ENCODE results near the gene NPTXR. TPM values are rescaled to one million over a fixed set of nuclear protein-coding genes. Genes with fewer than 3 reads are reported as not detected.

The NPTXR gene
- total RNA-seq, 2 experiments from 2014 or later, result 4.2 to 4.6 TPM

GRCh38 chr22:38853196-38853651 is 9.4 kb upstream of the NPTXR start:
- no peaks in the 10 kb centered on the region for H3K27me3 Mint-ChIP-seq
- ChIA-PET POLR2A (interaction anchor here (0.9 kb wide), 1 partner anchor 17 kb away, joined by 4 read pairs; no protein-coding TSS in a partner anchor), CTCF (no interaction called here)
- TF ChIP-seq, protein P1, sequence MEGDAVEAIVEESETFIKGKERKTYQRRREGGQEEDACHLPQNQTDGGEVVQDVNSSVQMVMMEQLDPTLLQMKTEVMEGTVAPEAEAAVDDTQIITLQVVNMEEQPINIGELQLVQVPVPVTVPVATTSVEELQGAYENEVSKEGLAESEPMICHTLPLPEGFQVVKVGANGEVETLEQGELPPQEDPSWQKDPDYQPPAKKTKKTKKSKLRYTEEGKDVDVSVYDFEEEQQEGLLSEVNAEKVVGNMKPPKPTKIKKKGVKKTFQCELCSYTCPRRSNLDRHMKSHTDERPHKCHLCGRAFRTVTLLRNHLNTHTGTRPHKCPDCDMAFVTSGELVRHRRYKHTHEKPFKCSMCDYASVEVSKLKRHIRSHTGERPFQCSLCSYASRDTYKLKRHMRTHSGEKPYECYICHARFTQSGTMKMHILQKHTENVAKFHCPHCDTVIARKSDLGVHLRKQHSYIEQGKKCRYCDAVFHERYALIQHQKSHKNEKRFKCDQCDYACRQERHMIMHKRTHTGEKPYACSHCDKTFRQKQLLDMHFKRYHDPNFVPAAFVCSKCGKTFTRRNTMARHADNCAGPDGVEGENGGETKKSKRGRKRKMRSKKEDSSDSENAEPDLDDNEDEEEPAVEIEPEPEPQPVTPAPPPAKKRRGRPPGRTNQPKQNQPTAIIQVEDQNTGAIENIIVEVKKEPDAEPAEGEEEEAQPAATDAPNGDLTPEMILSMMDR (IDR thresholded peaks at IDR 0.05), result no peak
- DNase-seq, result no peak
- H3K27ac Mint-ChIP-seq, result no peak overlapping the region
- H3K27me3 ChIP-seq (ENCODE audit: control insufficient read depth in 1 of 2, insufficient read depth in 2 of 2, low read length in 2 of 2), result no peaks in the 10 kb centered on the region
- H3K9me3 ChIP-seq (ENCODE audit: control insufficient read depth in 1 of 2, insufficient read depth in 1 of 2, low read length in 2 of 2), result no peaks in the 10 kb centered on the region
- no peaks in the 10 kb centered on the region for H3K36me3 Mint-ChIP-seq (ENCODE audit: low read depth)
- no peaks in the 10 kb centered on the region for H3K36me3 ChIP-seq (ENCODE audit: insufficient read depth, low read length)
- H3K27ac ChIP-seq (ENCODE audit: low read depth in 1 of 2, low read length in 2 of 2), result no peak overlapping the region
- H3K4me1 Mint-ChIP-seq (ENCODE audit: low read depth), result no peaks in the 10 kb centered on the region
- intact Hi-C loops (cut with DNase I, micrococcal nuclease), result no loop called here
- H3K4me3 ChIP-seq (ENCODE audit: low read length), result no peak overlapping the region
- H3K4me3 Mint-ChIP-seq, result no peak overlapping the region
- no peaks in the 10 kb centered on the region for H3K9me3 Mint-ChIP-seq
- H3K4me1 ChIP-seq (ENCODE audit: insufficient read depth, low read length), result no peaks in the 10 kb centered on the region
- ATAC-seq (ENCODE audit: poor library complexity), result no peak

DNA sequence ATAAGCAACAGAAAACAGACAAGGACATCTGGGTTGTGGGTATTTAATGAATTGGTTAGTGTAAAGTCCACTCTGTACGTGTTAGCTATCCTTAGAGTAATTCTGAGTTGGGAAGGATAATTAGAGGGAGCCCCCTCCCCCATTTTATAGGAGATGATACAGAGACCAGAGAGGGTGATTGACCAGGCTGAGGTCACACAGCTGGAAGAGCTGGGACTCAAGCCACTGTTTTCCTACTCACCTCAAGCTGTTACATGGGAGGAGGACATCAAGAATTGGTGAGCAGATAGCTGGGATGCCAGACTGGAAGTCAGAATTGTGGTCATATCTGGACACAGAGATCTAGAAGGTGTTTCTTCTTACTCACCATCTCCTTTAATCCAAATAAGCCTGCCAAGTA is 8.7 kb upstream of the NPTXR start:
- no peaks in the 10 kb centered on the region for H3K4me1 ChIP-seq (ENCODE audit: insufficient read depth, low read length)
- ChIA-PET POLR2A (interaction anchor here (0.9 kb wide), 1 partner anchor 17 kb away, joined by 4 read pairs; no protein-coding TSS in a partner anchor), CTCF (no interaction called here)
- TF ChIP-seq, protein P1 (IDR thresholded peaks at IDR 0.05), result no peak
- no peaks in the 10 kb centered on the region for H3K36me3 ChIP-seq (ENCODE audit: insufficient read depth, low read length)
- ATAC-seq (ENCODE audit: poor library complexity) (no peak), DNase-seq (no peak)
- intact Hi-C loops (cut with DNase I, micrococcal nuclease), result no loop called here
- Mint-ChIP-seq H3K4me1 (ENCODE audit: low read depth) (no peaks in the 10 kb centered on the region), H3K4me3 (no peak overlapping the region), H3K36me3 (ENCODE audit: low read depth) (no peaks in the 10 kb centered on the region), H3K27ac (no peak overlapping the region), H3K9me3 (no peaks in the 10 kb centered on the region), H3K27me3 (no peaks in the 10 kb centered on the region)
- no peaks in the 10 kb centered on the region for H3K27me3 ChIP-seq (ENCODE audit: control insufficient read depth in 1 of 2, insufficient read depth in 2 of 2, low read length in 2 of 2)
- no peak overlapping the region for H3K27ac ChIP-seq (ENCODE audit: low read depth in 1 of 2, low read length in 2 of 2)
- H3K9me3 ChIP-seq (ENCODE audit: control insufficient read depth in 1 of 2, insufficient read depth in 1 of 2, low read length in 2 of 2), result no peaks in the 10 kb centered on the region
- H3K4me3 ChIP-seq (ENCODE audit: low read length), result no peak overlapping the region

DNA sequence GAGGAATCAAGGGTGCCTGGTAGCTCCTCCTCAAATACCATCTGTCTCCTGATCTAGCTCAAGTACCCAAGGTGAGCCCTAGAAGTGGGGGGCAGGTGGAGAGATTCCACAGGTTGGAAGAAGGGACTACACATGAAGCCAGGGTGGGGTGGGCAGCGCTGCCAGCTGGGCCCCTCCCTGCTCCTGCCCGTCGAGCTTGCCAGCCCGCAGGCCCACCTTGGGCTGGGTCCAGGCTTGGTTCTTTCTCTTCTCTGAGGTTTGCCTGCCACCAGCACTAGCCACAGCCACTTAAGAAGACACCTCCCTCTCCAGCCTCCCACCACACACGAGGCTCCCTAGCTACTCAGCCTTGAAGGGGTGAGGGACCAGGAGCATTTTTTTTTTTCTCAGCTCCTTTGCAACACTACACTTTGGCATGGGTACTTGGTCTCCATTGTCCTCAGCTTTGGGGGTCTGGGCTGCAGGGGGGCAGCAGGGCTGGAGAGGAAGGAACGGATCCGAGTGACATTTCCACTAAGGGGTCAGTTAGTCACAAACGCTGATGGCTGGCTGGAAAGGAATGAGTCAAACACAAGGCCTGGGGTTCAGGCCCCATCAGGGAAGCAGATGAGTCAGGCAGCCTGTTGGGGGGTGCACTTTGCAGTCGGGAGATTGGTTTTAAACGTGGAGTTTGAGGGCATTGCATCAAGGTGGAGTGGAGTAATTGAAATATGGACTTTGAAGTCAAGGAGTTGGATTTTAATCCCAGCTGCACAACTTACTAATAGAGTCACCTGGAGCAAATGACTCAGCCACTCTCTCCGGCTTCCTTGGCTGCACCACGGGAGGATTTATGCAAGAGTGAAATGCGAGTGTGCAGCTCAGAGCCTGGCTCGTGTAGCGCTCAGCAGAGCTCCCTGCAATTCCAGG is 7.4 kb upstream of the NPTXR start:
- TF ChIP-seq, protein P1 (IDR thresholded peaks at IDR 0.05), result no peak
- intact Hi-C loops (cut with DNase I, micrococcal nuclease), result no loop called here
- no peak overlapping the region for H3K27ac Mint-ChIP-seq
- ATAC-seq (ENCODE audit: poor library complexity), result no peak
- no peaks in the 10 kb centered on the region for H3K36me3 ChIP-seq (ENCODE audit: insufficient read depth, low read length)
- no peaks in the 10 kb centered on the region for H3K27me3 Mint-ChIP-seq
- no peak overlapping the region for H3K4me3 Mint-ChIP-seq
- H3K9me3 ChIP-seq (ENCODE audit: control insufficient read depth in 1 of 2, insufficient read depth in 1 of 2, low read length in 2 of 2), result no peaks in the 10 kb centered on the region
- H3K36me3 Mint-ChIP-seq (ENCODE audit: low read depth), result no peaks in the 10 kb centered on the region
- H3K4me1 ChIP-seq (ENCODE audit: insufficient read depth, low read length), result no peaks in the 10 kb centered on the region
- CTCF ChIA-PET, result no interaction called here
- DNase-seq, result no peak
- POLR2A ChIA-PET, result no interaction called here
- no peaks in the 10 kb centered on the region for H3K27me3 ChIP-seq (ENCODE audit: control insufficient read depth in 1 of 2, insufficient read depth in 2 of 2, low read length in 2 of 2)
- H3K27ac ChIP-seq (ENCODE audit: low read depth in 1 of 2, low read length in 2 of 2), result no peak overlapping the region
- no peak overlapping the region for H3K4me3 ChIP-seq (ENCODE audit: low read length)
- H3K9me3 Mint-ChIP-seq, result no peaks in the 10 kb centered on the region
- H3K4me1 Mint-ChIP-seq (ENCODE audit: low read depth), result no peaks in the 10 kb centered on the region

Measured in CD4-positive, alpha-beta T cell (primary cell).